HG03108 (cell line): ENCODE results near the gene SAXO2.
"Not testable (repeated sequence)": the region's sequence is repeated elsewhere in the genome, so short reads cannot be mapped to it uniquely, and the experiment has no call there.

ENCODE experiments used
- ATAC-seq: cut with Tn5 transposase; IDR thresholded peaks from one replicate; pipeline ENCODE4 v1.9.1; 2021; ENCODE audit warnings: moderate library complexity; ENCODE audit not compliant: unreplicated experiment

SAXO2 gene

DNA sequence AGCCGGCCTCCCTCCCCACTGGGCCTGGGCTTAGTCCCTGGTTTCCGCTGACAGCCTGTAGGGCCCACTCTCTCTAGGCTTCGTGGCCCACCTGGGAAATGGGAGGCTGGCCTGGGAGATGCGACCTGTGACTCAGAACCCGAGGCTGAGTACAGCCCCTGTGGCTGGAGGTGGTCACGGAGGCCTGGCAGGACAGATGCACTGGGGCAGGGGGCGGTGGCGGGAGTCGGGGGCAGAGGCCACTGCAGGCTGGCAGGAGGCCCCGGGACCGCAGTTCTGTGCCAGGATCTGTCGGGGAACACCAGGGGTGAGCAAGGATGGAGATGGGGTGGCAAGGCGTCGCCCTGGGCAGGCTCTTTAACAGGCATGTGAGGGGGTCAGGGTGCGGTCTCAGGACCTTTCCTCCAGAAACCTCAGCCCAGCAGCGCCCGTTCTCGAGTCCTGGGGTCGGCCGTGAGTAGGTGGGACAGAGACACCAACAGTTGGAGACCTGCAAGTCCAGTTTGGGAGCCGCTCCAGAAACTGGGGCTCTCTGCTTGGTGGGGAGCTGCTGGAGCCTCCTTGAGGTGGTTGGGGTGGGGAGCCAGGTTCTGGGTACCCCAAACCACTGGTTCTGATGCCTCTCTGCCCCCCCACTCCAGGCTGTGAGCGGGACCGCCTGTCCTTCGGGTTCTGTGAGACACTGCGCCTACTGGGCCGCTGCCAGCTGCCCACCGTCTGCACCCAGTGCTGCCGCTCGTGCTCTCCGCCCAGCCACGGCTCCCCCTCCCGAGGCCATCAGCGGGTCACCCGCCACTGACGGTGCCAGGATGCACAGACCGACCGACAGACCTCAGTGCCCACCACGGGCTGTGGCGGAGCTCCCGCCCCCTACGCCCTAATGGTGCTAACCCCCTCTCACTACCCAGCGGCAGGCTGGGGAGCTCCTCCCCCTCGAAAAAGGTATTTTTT lies 71.3 kb downstream of the SAXO2 start:
- ATAC-seq: not testable (repeated sequence)
